ENCODE data around the gene LYST.

DNA sequence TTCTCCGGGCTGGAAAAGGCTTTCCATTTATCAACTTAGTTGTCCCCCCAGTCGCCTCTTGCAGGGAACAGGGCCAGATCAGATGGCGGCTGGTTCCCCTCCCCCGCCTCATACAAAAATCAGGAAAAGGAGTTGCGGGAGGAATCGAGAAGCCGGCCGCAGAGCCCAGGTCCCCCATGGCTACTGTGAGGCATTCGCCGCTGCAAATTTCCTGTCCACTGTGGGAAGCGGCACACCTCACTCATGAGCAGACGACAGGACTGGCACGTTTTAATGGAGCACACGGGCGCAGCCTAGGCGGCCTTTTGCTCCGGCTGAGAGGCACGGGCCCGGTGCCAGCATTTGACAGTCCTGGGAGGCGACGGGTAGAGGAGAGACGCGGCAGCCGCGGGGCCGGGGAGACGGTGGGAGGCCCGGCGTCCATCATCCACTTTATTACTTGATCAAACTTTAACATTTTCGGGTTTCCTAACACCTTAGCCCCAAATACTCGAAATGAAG, 218.2 kb downstream of the LYST start:
- no peak for TF ChIP-seq CHD1 (IDR thresholded peaks at IDR 0.05; ENCODE audit: low read depth, low read length)
- TF ChIP-seq EZH2 (IDR thresholded peaks at IDR 0.05; ENCODE audit: low read depth, low read length, severe bottlenecking), result no peak
- TF ChIP-seq, protein P1, sequence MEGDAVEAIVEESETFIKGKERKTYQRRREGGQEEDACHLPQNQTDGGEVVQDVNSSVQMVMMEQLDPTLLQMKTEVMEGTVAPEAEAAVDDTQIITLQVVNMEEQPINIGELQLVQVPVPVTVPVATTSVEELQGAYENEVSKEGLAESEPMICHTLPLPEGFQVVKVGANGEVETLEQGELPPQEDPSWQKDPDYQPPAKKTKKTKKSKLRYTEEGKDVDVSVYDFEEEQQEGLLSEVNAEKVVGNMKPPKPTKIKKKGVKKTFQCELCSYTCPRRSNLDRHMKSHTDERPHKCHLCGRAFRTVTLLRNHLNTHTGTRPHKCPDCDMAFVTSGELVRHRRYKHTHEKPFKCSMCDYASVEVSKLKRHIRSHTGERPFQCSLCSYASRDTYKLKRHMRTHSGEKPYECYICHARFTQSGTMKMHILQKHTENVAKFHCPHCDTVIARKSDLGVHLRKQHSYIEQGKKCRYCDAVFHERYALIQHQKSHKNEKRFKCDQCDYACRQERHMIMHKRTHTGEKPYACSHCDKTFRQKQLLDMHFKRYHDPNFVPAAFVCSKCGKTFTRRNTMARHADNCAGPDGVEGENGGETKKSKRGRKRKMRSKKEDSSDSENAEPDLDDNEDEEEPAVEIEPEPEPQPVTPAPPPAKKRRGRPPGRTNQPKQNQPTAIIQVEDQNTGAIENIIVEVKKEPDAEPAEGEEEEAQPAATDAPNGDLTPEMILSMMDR (IDR thresholded peaks at IDR 0.05; ENCODE audit: control extremely low read depth in 1 of 3, insufficient read depth in 1 of 3, low read depth in 1 of 3, low read length in 3 of 3), result no peak

Measured in H1 (cell line).